H9 (cell line): Measurements from ENCODE around the gene RSPO3. TPM values are rescaled to one million over a fixed set of nuclear protein-coding genes. Genes with fewer than 3 reads are reported as not detected.

Source experiments
- DNase-seq: peaks from one replicate; pipeline ENCODE4 v3.0.0-alpha.2; 2017
- H2AFZ ChIP-seq: one replicate; pipeline ENCODE4 v1.6.1; 2013; ENCODE audit warnings: mild to moderate bottlenecking, low read length, control low read depth, moderate library complexity
- H2AK5ac ChIP-seq: 2 replicates; pipeline ENCODE4 v1.6.1; 2013; ENCODE audit warnings: low read length, control low read depth, mixed read lengths; ENCODE audit not compliant: insufficient read length
- H2BK120ac ChIP-seq: one replicate; pipeline ENCODE4 v1.6.1; 2013; ENCODE audit warnings: low read depth, mild to moderate bottlenecking, low read length, control low read depth, inconsistent platforms; ENCODE audit not compliant: poor library complexity, severe bottlenecking
- H2BK12ac ChIP-seq: 2 replicates; pipeline ENCODE4 v1.6.1; 2013; ENCODE audit warnings: low read length, control low read depth, mixed read lengths, low read depth; ENCODE audit not compliant: insufficient read length
- H2BK15ac ChIP-seq: 2 replicates; pipeline ENCODE4 v1.6.1; 2013; ENCODE audit warnings: low read depth, low read length, control low read depth
- H2BK20ac ChIP-seq: one replicate; pipeline ENCODE4 v1.6.1; 2013; ENCODE audit warnings: low read depth, mild to moderate bottlenecking, low read length, control low read depth, inconsistent platforms; ENCODE audit not compliant: poor library complexity, severe bottlenecking
- H2BK5ac ChIP-seq: 2 replicates; pipeline ENCODE4 v1.6.1; 2013; ENCODE audit warnings: low read length, control low read depth, mixed read lengths; ENCODE audit not compliant: insufficient read length
- H3K14ac ChIP-seq: 2 replicates; pipeline ENCODE4 v1.6.1; 2013; ENCODE audit warnings: low read length, control low read depth; ENCODE audit not compliant: insufficient read depth
- H3K18ac ChIP-seq: 2 replicates; pipeline ENCODE4 v1.6.1; 2013; ENCODE audit warnings: low read depth, mild to moderate bottlenecking, mixed read lengths, low read length, control low read depth; ENCODE audit not compliant: insufficient read length
- H3K23ac ChIP-seq: 2 replicates; pipeline ENCODE4 v1.6.1; 2013; ENCODE audit warnings: low read length, control low read depth, mixed read lengths, low read depth; ENCODE audit not compliant: insufficient read length
- H3K23me2 ChIP-seq: 2 replicates; pipeline ENCODE4 v1.6.1; 2013; ENCODE audit warnings: low read depth, mild to moderate bottlenecking, mixed read lengths, low read length, control low read depth; ENCODE audit not compliant: insufficient read length, poor library complexity, severe bottlenecking
- H3K27ac ChIP-seq: 2 replicates; pipeline ENCODE4 v1.5.1; 2013; ENCODE audit warnings: low read length, control low read depth, mixed read lengths, low read depth; ENCODE audit not compliant: insufficient read length
- H3K27me3 ChIP-seq: 2 replicates; pipeline ENCODE4 v1.6.1; 2013; ENCODE audit warnings: low read length, control low read depth, inconsistent platforms; ENCODE audit not compliant: insufficient read depth
- H3K4ac ChIP-seq: 2 replicates; pipeline ENCODE4 v1.6.1; 2013; ENCODE audit warnings: low read depth, mild to moderate bottlenecking, control low read depth, inconsistent platforms, low read length, moderate library complexity
- H3K4me1 ChIP-seq: 2 replicates; pipeline ENCODE4 v1.6.1; 2013; ENCODE audit warnings: low read length, control low read depth, inconsistent platforms; ENCODE audit not compliant: insufficient read depth
- H3K4me2 ChIP-seq: 2 replicates; pipeline ENCODE4 v1.6.1; 2013; ENCODE audit warnings: low read length, control low read depth, mixed read lengths; ENCODE audit not compliant: insufficient read length, insufficient read depth
- H3K56ac ChIP-seq: 2 replicates; pipeline ENCODE4 v1.6.1; 2013; ENCODE audit warnings: low read depth, mild to moderate bottlenecking, mixed read lengths, low read length, control low read depth; ENCODE audit not compliant: insufficient read length
- H3K79me1 ChIP-seq: 2 replicates; pipeline ENCODE4 v1.6.1; 2013; ENCODE audit warnings: low read depth, mild to moderate bottlenecking, moderate library complexity, low read length, control low read depth, inconsistent platforms; ENCODE audit not compliant: insufficient read depth, poor library complexity, severe bottlenecking
- H3K79me2 ChIP-seq: 2 replicates; pipeline ENCODE4 v1.6.1; 2013; ENCODE audit warnings: low read length, control low read depth, inconsistent platforms; ENCODE audit not compliant: insufficient read depth
- H3K9ac ChIP-seq: 2 replicates; pipeline ENCODE4 v1.6.1; 2013; ENCODE audit warnings: low read length, control low read depth, mixed read lengths; ENCODE audit not compliant: insufficient read length; ENCODE audit errors: extremely low read depth
- H3K9me3 ChIP-seq: one replicate; pipeline ENCODE4 v1.6.1; 2013; ENCODE audit warnings: low read depth, low read length, inconsistent platforms; ENCODE audit not compliant: control insufficient read depth
- H3T11ph ChIP-seq: one replicate; pipeline ENCODE4 v1.6.1; 2013; ENCODE audit warnings: mild to moderate bottlenecking, low read length, control low read depth, inconsistent platforms
- H4K20me1 ChIP-seq: one replicate; pipeline ENCODE4 v1.6.1; 2013; ENCODE audit not compliant: control insufficient read depth, insufficient read length, insufficient read depth
- H4K5ac ChIP-seq: 2 replicates; pipeline ENCODE4 v1.6.1; 2013; ENCODE audit warnings: low read depth, mild to moderate bottlenecking, mixed read lengths, low read length, control low read depth; ENCODE audit not compliant: insufficient read length
- H4K8ac ChIP-seq: replicated peaks from 2 replicates; pipeline ENCODE4 v1.6.1; 2013; ENCODE audit warnings: low read length, control low read depth, mixed read lengths, low read depth; ENCODE audit not compliant: insufficient read length
- H4K91ac ChIP-seq: 2 replicates; pipeline ENCODE4 v1.6.1; 2013; ENCODE audit warnings: low read depth, mild to moderate bottlenecking, moderate library complexity, mixed read lengths, low read length, control low read depth; ENCODE audit not compliant: insufficient read length
- H3K27ac Mint-ChIP-seq, 3 experiments: 2 replicates in 2 of 3; 3 replicates in 1 of 3; pipeline ENCODE4 v1.8.0; 2020 to 2021; ENCODE audit warnings: mixed read lengths in 3 of 3, mild to moderate bottlenecking in 1 of 3, moderate library complexity in 1 of 3
- H3K27me3 Mint-ChIP-seq: 2 replicates; pipeline ENCODE4 v1.8.0; 2021; ENCODE audit warnings: low read depth, mild to moderate bottlenecking, moderate library complexity, mixed read lengths
- H3K36me3 Mint-ChIP-seq, 3 experiments: 2 replicates in 2 of 3; 3 replicates in 1 of 3; pipeline ENCODE4 v1.8.0; 2020 to 2021; ENCODE audit warnings: low read depth in 3 of 3, mixed read lengths in 3 of 3; ENCODE audit not compliant: insufficient read depth in 1 of 3
- H3K4me1 Mint-ChIP-seq, 2 experiments: 2 replicates each; pipeline ENCODE4 v1.8.0; 2020; ENCODE audit warnings: mixed read lengths in 2 of 2
- H3K4me3 Mint-ChIP-seq, 2 experiments: 2 replicates in 1 of 2; 3 replicates in 1 of 2; pipeline ENCODE4 v1.8.0; 2020 to 2021; ENCODE audit warnings: mild to moderate bottlenecking in 2 of 2, mixed read lengths in 2 of 2, moderate library complexity in 1 of 2
- H3K9me3 Mint-ChIP-seq, 2 experiments: 2 replicates in 1 of 2; 3 replicates in 1 of 2; pipeline ENCODE4 v1.8.0; 2020; ENCODE audit warnings: mild to moderate bottlenecking in 2 of 2, mixed read lengths in 2 of 2, moderate library complexity in 1 of 2
- CTCF ChIP-seq: fragments of 200-600 bp; sonication (generic); conservative IDR thresholded peaks from 3 replicates; pipeline ENCODE4 v1.8.0; 2021; ENCODE audit warnings: antibody characterized with exemption, mild to moderate bottlenecking
- WGBS: extraction: QIAGEN DNeasy Blood & Tissue Kit; methylation state at CpG from one replicate; pipeline ENCODE4 v1.1.7; 2013; ENCODE audit warnings: missing lambda C conversion rate, low lambda C conversion rate, mixed read lengths; ENCODE audit not compliant: insufficient read length; ENCODE audit errors: extremely low coverage; 5-methylcytosine and 5-hydroxymethylcytosine counted together
- total RNA-seq: library from RNA; stranded (reverse); gene quantifications from 2 replicates; pipeline ENCODE4 v1.2.1, GENCODE V29; 2021

Gene RSPO3
- total RNA-seq, 1 experiment from 2014 or later, result not detected

- H4K91ac ChIP-seq, result no peak overlapping the region
- no peaks in the 10 kb centered on the region for H3K4me1 ChIP-seq
- no peak overlapping the region for H3K4ac ChIP-seq
- no peak overlapping the region for H4K5ac ChIP-seq
- H3K9ac ChIP-seq, result no peak overlapping the region
- Mint-ChIP-seq H3K27ac (no peak overlapping the region), H3K4me3 (no peak overlapping the region), H3K9me3 (no peaks in the 10 kb centered on the region), H3K4me1 (0 out of 4 replicates have a peak, but pooled peaks cover 0 to 2% of the 10 kb centered on the region in 2 experiments), H3K36me3 (no peaks in the 10 kb centered on the region), H3K27me3 (no peaks in the 10 kb centered on the region)
- DNase-seq, result no peak
- no peaks in the 10 kb centered on the region for H3K23me2 ChIP-seq
- no CpG with 5 or more reads among the region's 1 CpG for WGBS
- H2AFZ ChIP-seq, result no peak overlapping the region
- no peak overlapping the region for H3K14ac ChIP-seq
- no peak overlapping the region for H3K27ac ChIP-seq
- H2BK15ac ChIP-seq, result no peak overlapping the region
- no peak overlapping the region for H3K4me2 ChIP-seq
- H3T11ph ChIP-seq, result no peak overlapping the region
- H2BK120ac ChIP-seq, result no peak overlapping the region
- H4K8ac ChIP-seq, result no peak overlapping the region
- H3K56ac ChIP-seq, result no peak overlapping the region
- no peak overlapping the region for H3K18ac ChIP-seq
- no peak overlapping the region for H2AK5ac ChIP-seq
- TF ChIP-seq CTCF, result no peak
- no peaks in the 10 kb centered on the region for H4K20me1 ChIP-seq
- H2BK12ac ChIP-seq, result no peak overlapping the region
- H2BK20ac ChIP-seq, result no peak overlapping the region
- no peaks in the 10 kb centered on the region for H3K9me3 ChIP-seq
- no peak overlapping the region for H2BK5ac ChIP-seq
- H3K79me2 ChIP-seq, result no peaks in the 10 kb centered on the region
- no peak overlapping the region for H3K23ac ChIP-seq
- no peaks in the 10 kb centered on the region for H3K27me3 ChIP-seq
- H3K79me1 ChIP-seq, result no peaks in the 10 kb centered on the region
These were observed 103.9 kb downstream of the RSPO3 start for GRCh38 chr6:127222418-127222817.
